GM20000 (cell line): ENCODE data around the gene LMX1B.

Source experiments
- DNase-seq: peaks from one replicate; pipeline ENCODE4 v3.0.0; 2012; ENCODE audit warnings: low spot score
- CTCF ChIP-seq: IDR thresholded peaks from 2 replicates; pipeline ENCODE4 v1.5.1; 2012; ENCODE audit warnings: mild to moderate bottlenecking, control low read depth; ENCODE audit errors: extremely low read depth, missing control alignments

The LMX1B gene

GRCh38 chr9:126672634-126673284 is 59.0 kb downstream of the LMX1B start:
- DNase-seq: no peak

GRCh38 chr9:126673689-126674364 is 60.1 kb downstream of the LMX1B start:
- DNase-seq: no peak
- no peak for TF ChIP-seq CTCF

More at GRCh38 chr9:126672634-126673284, 59.0 kb downstream of the LMX1B start:
- no peak for TF ChIP-seq CTCF

- DNase-seq: no peak
- TF ChIP-seq CTCF: no peak
Observed at GRCh38 chr9:126674365-126675146, 60.8 kb downstream of the LMX1B start.

GRCh38 chr9:126675147-126675467 is 61.4 kb downstream of the LMX1B start:
- DNase-seq: no peak
- no peak for TF ChIP-seq CTCF

- no peak for DNase-seq
- TF ChIP-seq CTCF: no peak
Observed at GRCh38 chr9:126676102-126676684, 62.5 kb downstream of the LMX1B start.

GRCh38 chr9:126676685-126677143 is 63.0 kb downstream of the LMX1B start:
- no peak for DNase-seq
- no peak for TF ChIP-seq CTCF
